Vagina (tissue), 2 donors: ENCODE data around the gene GAMT. TPM values are rescaled to one million over a fixed set of nuclear protein-coding genes. Genes with fewer than 3 reads are reported as not detected.
"Not testable (repeated sequence)": the region's sequence is repeated elsewhere in the genome, so short reads cannot be mapped to it uniquely, and the experiment has no call there.

Experiments
- DNase-seq, 2 donors: peaks; one replicate each; pipeline ENCODE4 v3.0.0-alpha.2; 2017; ENCODE audit errors: extremely low spot score in 2 of 2
- H3K27ac ChIP-seq: fragments of 200-600 bp; sonication (generic); one replicate; pipeline ENCODE4 v1.5.1; 2019
- H3K27me3 ChIP-seq: fragments of 200-600 bp; sonication (generic); one replicate; pipeline ENCODE4 v1.5.1; 2019
- H3K36me3 ChIP-seq, 2 donors: fragments of 200-600 bp; sonication (generic); one replicate each; pipeline ENCODE4 v1.5.1; 2017 to 2019
- H3K4me1 ChIP-seq: fragments of 200-600 bp; sonication (generic); one replicate; pipeline ENCODE4 v1.5.1; 2019
- H3K4me3 ChIP-seq, 2 donors: fragments of 200-600 bp; sonication (generic); 1 replicate in 1 of 2; 2 replicates in 1 of 2; pipeline ENCODE4 v1.5.1; 2016 to 2019
- H3K9me3 ChIP-seq: fragments of 200-600 bp; sonication (generic); one replicate; pipeline ENCODE4 v1.5.1; 2019
- POLR2A ChIP-seq, 2 donors: fragments of 450-650 bp; IDR thresholded peaks; one replicate each; pipeline ENCODE4 v1.6.1; 2017; ENCODE audit warnings: antibody characterized with exemption in 2 of 2, mild to moderate bottlenecking in 2 of 2, moderate library complexity in 2 of 2
- POLR2AphosphoS5 ChIP-seq, 2 donors: sonication (generic); formaldehyde crosslinking; IDR thresholded peaks; one replicate each; pipeline ENCODE4 v1.9.0; 2017; ENCODE audit warnings: antibody characterized with exemption in 2 of 2, mild to moderate bottlenecking in 2 of 2, low read depth in 1 of 2; ENCODE audit not compliant: insufficient read depth in 1 of 2
- intact Hi-C: fragments of 100-400 bp; cut with DNase I; formaldehyde crosslinking; loops from one replicate; pipeline ENCODE4 v1.15.1; 2023
- total RNA-seq: library from RNA; depleted of rRNA; stranded (reverse); fragments of >200 nt; gene quantifications from one replicate; pipeline ENCODE4 v1.2.3, GENCODE V29; 2016
- TF ChIP-seq, protein P1 (sequence below), 3 experiments: fragments of 450-650 bp in 2 of 3; fragments of 200-600 bp in 1 of 3; sonication (generic) in 1 of 3; IDR thresholded peaks; one replicate each; pipeline ENCODE4 v1.5.1; 2017 to 2019; ENCODE audit warnings: antibody characterized with exemption in 3 of 3, mild to moderate bottlenecking in 2 of 3, moderate library complexity in 2 of 3

Gene GAMT
- total RNA-seq, 1 donor from 2014 or later = 29.0 TPM

DNA sequence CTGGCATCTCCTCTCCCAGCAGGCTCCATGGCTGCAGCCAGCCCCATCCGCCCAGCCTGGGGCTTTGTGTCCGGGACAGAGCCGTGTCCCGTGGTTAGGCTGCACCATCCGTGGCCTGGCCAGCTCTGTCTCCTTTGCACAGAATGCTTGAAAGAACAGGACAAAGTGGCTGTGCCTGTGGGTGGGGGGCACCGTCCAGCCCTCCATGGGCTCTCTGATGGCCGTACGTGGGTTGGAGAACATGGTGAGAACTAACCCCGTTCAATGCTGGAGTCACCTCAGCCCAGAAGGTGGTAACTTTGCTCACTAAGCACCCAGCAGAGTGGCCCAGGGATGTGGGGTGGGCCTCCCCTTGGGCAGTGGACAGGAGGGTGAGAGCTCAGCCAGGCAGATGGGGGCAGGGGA lies 39.7 kb upstream of the GAMT start:
- DNase-seq = no peak
- Histone ChIP-seq H3K9me3 (no peaks in the 10 kb centered on the region), H3K27ac (no peak overlapping the region), H3K4me3 (no peak overlapping the region), H3K27me3 (peaks cover 5% of the 10 kb centered on the region), H3K4me1 (peaks cover 49% of the 10 kb centered on the region), H3K36me3 (peaks cover 0 to 36% of the 10 kb centered on the region in 2 donors)
- intact Hi-C loops = loop anchor here (10.0 kb wide), 1 partner anchor 166 kb away; the partner anchor contains the start of gene FAM174C
- TF ChIP-seq POLR2A (IDR thresholded peaks at IDR 0.05) = no peak
- TF ChIP-seq, protein P1, sequence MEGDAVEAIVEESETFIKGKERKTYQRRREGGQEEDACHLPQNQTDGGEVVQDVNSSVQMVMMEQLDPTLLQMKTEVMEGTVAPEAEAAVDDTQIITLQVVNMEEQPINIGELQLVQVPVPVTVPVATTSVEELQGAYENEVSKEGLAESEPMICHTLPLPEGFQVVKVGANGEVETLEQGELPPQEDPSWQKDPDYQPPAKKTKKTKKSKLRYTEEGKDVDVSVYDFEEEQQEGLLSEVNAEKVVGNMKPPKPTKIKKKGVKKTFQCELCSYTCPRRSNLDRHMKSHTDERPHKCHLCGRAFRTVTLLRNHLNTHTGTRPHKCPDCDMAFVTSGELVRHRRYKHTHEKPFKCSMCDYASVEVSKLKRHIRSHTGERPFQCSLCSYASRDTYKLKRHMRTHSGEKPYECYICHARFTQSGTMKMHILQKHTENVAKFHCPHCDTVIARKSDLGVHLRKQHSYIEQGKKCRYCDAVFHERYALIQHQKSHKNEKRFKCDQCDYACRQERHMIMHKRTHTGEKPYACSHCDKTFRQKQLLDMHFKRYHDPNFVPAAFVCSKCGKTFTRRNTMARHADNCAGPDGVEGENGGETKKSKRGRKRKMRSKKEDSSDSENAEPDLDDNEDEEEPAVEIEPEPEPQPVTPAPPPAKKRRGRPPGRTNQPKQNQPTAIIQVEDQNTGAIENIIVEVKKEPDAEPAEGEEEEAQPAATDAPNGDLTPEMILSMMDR (IDR thresholded peaks at IDR 0.05) = no peak

DNA sequence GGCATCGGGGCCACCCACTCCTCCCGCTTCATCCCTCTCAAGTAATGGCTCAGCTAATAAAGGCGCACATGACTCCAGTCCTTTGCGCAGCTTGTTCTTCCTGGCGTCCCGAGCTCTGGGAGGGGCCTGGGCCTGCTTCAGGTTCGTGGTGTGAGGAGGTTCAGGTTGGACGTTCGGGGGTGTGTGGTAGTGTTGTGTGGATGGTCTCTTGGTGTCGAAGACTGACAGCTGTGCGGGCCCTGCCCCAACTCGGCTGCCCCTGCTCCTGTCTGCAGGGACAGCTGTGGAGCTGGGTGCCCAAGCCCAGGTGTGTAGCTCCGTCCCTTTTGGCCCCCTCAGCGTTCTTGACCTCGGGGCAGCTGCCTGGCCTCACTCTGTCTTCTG lies 39.1 kb upstream of the GAMT start:
- no peak for DNase-seq
- no peak for TF ChIP-seq POLR2AphosphoS5 (IDR thresholded peaks at IDR 0.05; ENCODE audit: insufficient read depth in 1 of 2, low read depth in 1 of 2)
- TF ChIP-seq POLR2A (IDR thresholded peaks at IDR 0.05) = no peak
- TF ChIP-seq, protein P1 (IDR thresholded peaks at IDR 0.05) = no peak
- intact Hi-C loops = loop anchor here (10.0 kb wide), 1 partner anchor 166 kb away; the partner anchor contains the start of gene FAM174C
- H3K27ac ChIP-seq = no peak overlapping the region
- no peaks in the 10 kb centered on the region for H3K9me3 ChIP-seq
- peaks cover 43% of the 10 kb centered on the region for H3K4me1 ChIP-seq
- H3K27me3 ChIP-seq = no peaks in the 10 kb centered on the region
- H3K4me3 ChIP-seq = no peak overlapping the region
- peaks cover 0 to 37% of the 10 kb centered on the region in 2 donors for H3K36me3 ChIP-seq

DNA sequence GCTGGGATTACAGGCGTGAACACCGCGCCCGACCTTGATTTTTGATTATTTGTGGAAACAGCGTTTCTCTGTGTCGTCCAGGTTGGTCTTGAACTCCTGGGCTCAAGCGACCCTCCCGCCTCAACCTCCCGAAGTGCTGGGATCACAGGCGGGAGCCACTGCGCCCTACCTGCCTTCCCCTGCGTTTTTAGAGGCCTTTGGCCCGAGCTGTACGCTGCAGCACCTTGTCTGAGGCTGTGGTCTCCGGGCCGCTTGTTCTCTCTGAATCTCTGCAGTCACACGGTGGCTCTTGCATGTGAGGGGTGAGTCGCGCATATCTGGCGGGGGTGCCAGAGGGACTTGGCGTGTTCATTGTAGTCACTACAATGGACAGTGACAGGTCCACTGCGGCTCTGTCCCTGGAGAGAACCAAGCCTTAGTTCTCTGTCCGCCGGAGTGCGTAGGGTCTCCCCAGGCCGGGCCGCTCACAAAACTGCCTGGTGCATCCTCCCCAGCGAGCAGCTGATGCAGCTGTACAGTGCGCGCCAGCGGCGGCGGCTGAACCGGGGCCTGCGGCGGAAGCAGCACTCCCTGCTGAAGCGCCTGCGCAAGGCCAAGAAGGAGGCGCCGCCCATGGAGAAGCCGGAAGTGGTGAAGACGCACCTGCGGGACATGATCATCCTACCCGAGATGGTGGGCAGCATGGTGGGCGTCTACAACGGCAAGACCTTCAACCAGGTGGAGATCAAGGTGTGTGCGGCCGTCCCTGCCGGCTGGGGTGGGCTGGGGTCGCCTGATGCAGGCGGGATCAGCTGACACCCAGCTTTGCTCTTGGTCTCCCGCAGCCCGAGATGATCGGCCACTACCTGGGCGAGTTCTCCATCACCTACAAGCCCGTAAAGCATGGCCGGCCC lies 38.4 kb upstream of the GAMT start:
- H3K27me3 ChIP-seq, H3K9me3 ChIP-seq, DNase-seq, H3K27ac ChIP-seq: not testable (repeated sequence)
- Histone ChIP-seq H3K4me3 (peak overlapping the region; percentile 72 to 83), H3K36me3 (peaks cover 0 to 43% of the 10 kb centered on the region in 2 donors), H3K4me1 (peaks cover 36% of the 10 kb centered on the region)
- intact Hi-C loops = loop anchor here (10.0 kb wide), 1 partner anchor 165 kb away; the partner anchor contains the start of gene FAM174C

DNA sequence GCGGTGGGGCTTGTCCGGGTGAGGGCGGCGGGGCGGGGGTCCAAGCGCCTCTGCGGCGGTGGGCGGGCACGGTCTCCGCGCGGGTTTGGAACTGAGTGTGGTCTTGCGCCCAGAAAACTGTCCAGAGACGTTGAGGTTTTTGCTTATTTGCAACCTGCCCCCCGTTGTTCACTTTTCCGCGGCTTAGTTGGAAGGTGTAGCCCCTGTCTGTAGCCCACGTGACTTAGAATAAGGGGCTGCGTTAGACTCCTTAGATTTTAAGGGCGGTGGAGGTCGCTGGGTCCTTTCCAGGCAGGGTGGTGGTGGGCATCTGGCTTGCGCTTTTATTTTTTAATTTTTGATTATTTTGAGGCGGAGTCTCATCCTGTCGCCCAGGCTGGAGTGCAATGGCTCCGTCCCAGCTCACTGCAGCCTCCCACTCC lies 37.6 kb upstream of the GAMT start:
- peak overlapping the region; percentile 72 to 83 for H3K4me3 ChIP-seq
- H3K27ac ChIP-seq = peak overlapping the region; percentile 69
- intact Hi-C loops = no loop called here
- TF ChIP-seq POLR2AphosphoS5 (IDR thresholded peaks at IDR 0.05; ENCODE audit: insufficient read depth in 1 of 2, low read depth in 1 of 2) = no peak
- no peak for TF ChIP-seq POLR2A (IDR thresholded peaks at IDR 0.05)
- TF ChIP-seq, protein P1 (IDR thresholded peaks at IDR 0.05) = no peak
- H3K4me1 ChIP-seq = peaks cover 33% of the 10 kb centered on the region
- H3K36me3 ChIP-seq = peaks cover 0 to 51% of the 10 kb centered on the region in 2 donors
- H3K9me3 ChIP-seq = no peaks in the 10 kb centered on the region
- DNase-seq = no peak
- H3K27me3 ChIP-seq = no peaks in the 10 kb centered on the region

DNA sequence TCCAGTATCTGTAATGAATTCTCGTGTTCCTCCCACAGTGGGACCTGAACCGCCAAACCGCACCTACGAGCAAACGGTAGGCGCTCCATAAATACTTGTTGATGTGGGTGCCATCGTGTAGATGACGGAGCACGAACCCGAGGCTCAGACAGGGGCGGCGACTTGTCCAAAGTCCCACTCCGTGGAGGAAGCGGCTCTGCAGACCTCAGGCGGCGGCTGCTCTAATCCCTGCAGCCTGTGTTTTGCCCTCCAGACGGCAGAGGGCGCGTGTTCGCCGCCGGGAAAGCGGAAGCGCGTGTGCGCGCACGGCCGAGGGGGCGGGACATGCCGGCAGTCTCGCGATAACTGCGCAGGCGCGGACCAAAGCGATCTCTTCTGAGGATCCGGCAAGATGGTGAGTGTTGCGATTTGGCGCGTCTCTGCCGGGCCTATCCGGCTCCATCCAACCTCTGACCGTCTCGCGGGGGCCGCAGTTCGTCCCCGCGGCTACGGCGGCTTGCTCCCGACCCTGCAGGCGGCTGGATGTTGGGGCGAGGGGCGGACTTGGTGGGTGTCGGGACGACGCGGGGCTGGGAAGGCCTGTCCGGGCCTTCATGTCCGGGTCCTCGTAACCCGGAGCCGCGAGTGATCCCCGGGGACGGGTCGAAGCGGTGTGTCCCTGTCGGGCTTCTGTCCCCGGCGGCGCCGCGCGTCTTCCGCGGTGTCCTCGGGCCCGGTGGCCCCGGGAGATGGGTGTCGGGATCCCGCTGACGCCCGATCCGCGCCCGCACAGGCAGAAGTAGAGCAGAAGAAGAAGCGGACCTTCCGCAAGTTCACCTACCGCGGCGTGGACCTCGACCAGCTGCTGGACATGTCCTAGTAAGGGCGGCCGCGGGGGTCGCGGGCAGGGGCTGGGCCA lies 36.9 kb upstream of the GAMT start, which contains the start of gene RPS15:
Gene RPS15 (plus strand): TSS at position 362 of the 898 bp plus-strand sequence. CDS start 30 bp downstream, at position 392.
- peak in 1 of 2 donors; percentile 95 for DNase-seq
- intact Hi-C loops = no loop called here
- Histone ChIP-seq H3K27ac (peak within 1 kb of the TSS; percentile 69), H3K4me1 (peaks cover 33% of the 10 kb centered on the region), H3K36me3 (peaks cover 0 to 58% of the 10 kb centered on the region in 2 donors), H3K4me3 (peak within 1 kb of the TSS; percentile 72 to 83), H3K9me3 (no peaks in the 10 kb centered on the region), H3K27me3 (no peaks in the 10 kb centered on the region)
- TF ChIP-seq POLR2A (IDR thresholded peaks at IDR 0.05) (peak in 1 of 2 donors; percentile 86), POLR2AphosphoS5 (IDR thresholded peaks at IDR 0.05; ENCODE audit: insufficient read depth in 1 of 2, low read depth in 1 of 2) (peak; percentile 95 to 99)
- TF ChIP-seq, protein P1 (IDR thresholded peaks at IDR 0.05) = peak; percentile 85 to 91 (median 87)
